HUES6 (cell line): ENCODE results near the gene CAMK1D.
"Not testable (repeated sequence)": the region's sequence is repeated elsewhere in the genome, so short reads cannot be mapped to it uniquely, and the experiment has no call there.

ENCODE experiments used
- H3K27ac ChIP-seq: 2 replicates; pipeline ENCODE4 v1.7.0; 2013; ENCODE audit warnings: low read depth, mild to moderate bottlenecking, low read length, inconsistent platforms
- H3K27me3 ChIP-seq: 2 replicates; pipeline ENCODE4 v1.6.1; 2013; ENCODE audit warnings: low read length; ENCODE audit not compliant: control insufficient read depth, insufficient read depth
- H3K36me3 ChIP-seq: 2 replicates; pipeline ENCODE4 v1.6.1; 2013; ENCODE audit warnings: low read length; ENCODE audit not compliant: control insufficient read depth, insufficient read depth
- H3K4me1 ChIP-seq: 2 replicates; pipeline ENCODE4 v1.6.1; 2013; ENCODE audit warnings: low read length; ENCODE audit not compliant: control insufficient read depth, insufficient read depth
- H3K4me3 ChIP-seq: 2 replicates; pipeline ENCODE4 v1.5.1; 2013; ENCODE audit warnings: low read depth, low read length
- H3K9ac ChIP-seq: one replicate; pipeline ENCODE4 v1.6.1; 2013; ENCODE audit warnings: mild to moderate bottlenecking, low read length
- H3K9me3 ChIP-seq: 2 replicates; pipeline ENCODE4 v1.6.1; 2013; ENCODE audit warnings: low read depth, low read length; ENCODE audit not compliant: control insufficient read depth, insufficient read depth

Gene CAMK1D

GRCh38 chr10:12487366-12487765, 138.0 kb downstream of the CAMK1D start:
- Histone ChIP-seq H3K4me1 (peaks cover 19% of the 10 kb centered on the region), H3K27me3 (no peaks in the 10 kb centered on the region), H3K36me3 (no peaks in the 10 kb centered on the region), H3K27ac (no peak overlapping the region), H3K4me3 (no peak overlapping the region), H3K9me3 (0 out of 2 replicates have a peak, but pooled peaks cover 5% of the 10 kb centered on the region), H3K9ac (no peak overlapping the region)

GRCh38 chr10:12488626-12489025, 139.3 kb downstream of the CAMK1D start:
- H3K27ac ChIP-seq: no peak overlapping the region
- no peaks in the 10 kb centered on the region for H3K36me3 ChIP-seq
- no peaks in the 10 kb centered on the region for H3K27me3 ChIP-seq
- H3K4me1 ChIP-seq: peaks cover 11% of the 10 kb centered on the region
- no peak overlapping the region for H3K9ac ChIP-seq
- 0 out of 2 replicates have a peak, but pooled peaks cover 5% of the 10 kb centered on the region for H3K9me3 ChIP-seq
- no peak overlapping the region for H3K4me3 ChIP-seq

DNA sequence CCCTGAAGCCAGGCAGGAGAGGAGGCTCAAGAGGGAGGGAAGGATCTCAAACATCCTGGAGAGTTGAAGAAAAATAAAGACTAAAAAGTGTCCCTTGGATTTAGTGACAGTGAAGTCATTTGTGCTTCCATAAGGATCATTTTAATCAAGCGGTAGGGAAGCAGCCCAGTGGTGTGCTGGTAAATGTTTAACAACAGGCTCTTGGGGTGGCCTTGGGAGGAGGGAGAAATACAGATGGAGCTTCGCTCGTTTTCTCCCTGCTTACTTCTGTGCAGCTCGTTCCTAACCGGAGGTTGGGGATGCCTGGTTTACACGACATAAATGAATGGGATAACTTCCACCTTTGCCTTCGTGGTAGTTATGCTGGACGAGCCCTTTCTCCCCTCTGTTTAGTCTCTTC, 140.0 kb downstream of the CAMK1D start:
- no peaks in the 10 kb centered on the region for H3K36me3 ChIP-seq
- H3K4me1 ChIP-seq: peaks cover 11% of the 10 kb centered on the region
- H3K9ac ChIP-seq: no peak overlapping the region
- H3K4me3 ChIP-seq: no peak overlapping the region
- 0 out of 2 replicates have a peak, but pooled peaks cover 5% of the 10 kb centered on the region for H3K9me3 ChIP-seq
- H3K27me3 ChIP-seq: no peaks in the 10 kb centered on the region
- H3K27ac ChIP-seq: no peak overlapping the region

DNA sequence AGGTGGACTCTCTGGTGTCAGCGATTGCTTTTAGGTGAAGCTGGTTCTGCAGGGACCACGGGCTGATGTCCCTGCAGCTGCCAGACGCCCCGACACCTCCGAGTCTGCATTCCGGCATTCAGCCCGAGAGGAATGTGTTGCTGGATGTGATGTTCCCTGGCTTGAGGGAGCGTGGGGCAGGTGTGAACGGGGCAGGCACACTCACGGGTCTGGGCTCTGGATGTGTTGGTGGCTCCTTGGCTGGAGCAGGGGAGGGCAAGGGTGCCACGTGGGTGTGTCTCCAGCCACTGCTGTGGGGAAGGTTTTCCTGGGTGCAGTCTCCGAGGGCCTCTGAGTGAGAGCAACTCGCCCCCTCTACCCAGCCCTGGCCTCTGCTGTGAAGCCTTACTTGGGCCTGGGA, 140.5 kb downstream of the CAMK1D start:
- Histone ChIP-seq H3K27ac (no peak overlapping the region), H3K4me3 (no peak overlapping the region), H3K9me3 (0 out of 2 replicates have a peak, but pooled peaks cover 5% of the 10 kb centered on the region), H3K36me3 (no peaks in the 10 kb centered on the region), H3K4me1 (peaks cover 9% of the 10 kb centered on the region), H3K9ac (no peak overlapping the region), H3K27me3 (no peaks in the 10 kb centered on the region)

DNA sequence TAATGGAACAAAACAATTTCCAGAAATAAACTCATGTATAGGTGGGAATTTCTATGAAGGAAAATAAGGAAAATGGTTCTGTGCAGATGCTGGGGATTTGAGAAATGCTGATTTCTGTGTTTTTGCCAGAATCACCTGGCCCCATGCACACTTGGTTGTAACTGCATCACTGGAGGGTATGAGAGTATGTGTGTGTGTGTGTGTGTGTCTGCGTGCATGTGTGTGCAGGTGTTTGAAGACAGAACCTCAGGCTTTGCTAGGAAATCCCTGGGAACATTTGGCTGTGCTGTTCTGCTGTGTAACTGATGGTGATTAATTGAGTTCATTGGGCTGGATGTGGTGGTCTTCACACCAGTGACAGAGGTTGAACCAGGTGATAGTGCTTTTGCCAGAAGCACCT, 141.6 kb downstream of the CAMK1D start:
- Histone ChIP-seq H3K9ac (no peak overlapping the region), H3K27me3 (no peaks in the 10 kb centered on the region), H3K4me1 (no peaks in the 10 kb centered on the region; the same call in 1 of the 2 replicates), H3K9me3 (0 out of 2 replicates have a peak, but pooled peaks cover 5% of the 10 kb centered on the region), H3K36me3 (no peaks in the 10 kb centered on the region), H3K27ac (no peak overlapping the region), H3K4me3 (no peak overlapping the region)

DNA sequence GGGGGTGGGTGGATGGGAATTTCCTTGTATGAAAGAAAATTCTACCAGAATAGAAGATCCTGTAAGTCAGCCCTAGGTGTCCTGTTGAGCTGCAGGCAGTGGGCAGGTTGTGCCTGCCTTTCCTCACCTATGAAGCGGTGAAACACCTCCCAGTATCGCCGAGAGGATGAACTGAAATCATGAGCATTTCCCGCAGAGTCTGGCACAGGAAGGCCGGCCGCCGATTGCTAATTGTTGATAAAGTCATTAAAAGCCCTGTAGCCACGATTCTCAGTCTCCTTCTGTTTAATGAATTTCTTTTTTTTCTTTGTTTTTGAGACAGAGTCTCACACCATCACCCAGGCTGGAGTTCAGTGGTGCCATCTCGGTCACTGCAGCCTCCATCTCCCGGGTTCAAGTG, 142.1 kb downstream of the CAMK1D start:
- H3K36me3 ChIP-seq: no peaks in the 10 kb centered on the region
- no peaks in the 10 kb centered on the region for H3K27me3 ChIP-seq
- H3K9ac ChIP-seq: no peak overlapping the region
- H3K27ac ChIP-seq: no peak overlapping the region
- H3K9me3 ChIP-seq: 0 out of 2 replicates have a peak, but pooled peaks cover 5% of the 10 kb centered on the region
- no peaks in the 10 kb centered on the region; the same call in 1 of the 2 replicates for H3K4me1 ChIP-seq
- no peak overlapping the region for H3K4me3 ChIP-seq

DNA sequence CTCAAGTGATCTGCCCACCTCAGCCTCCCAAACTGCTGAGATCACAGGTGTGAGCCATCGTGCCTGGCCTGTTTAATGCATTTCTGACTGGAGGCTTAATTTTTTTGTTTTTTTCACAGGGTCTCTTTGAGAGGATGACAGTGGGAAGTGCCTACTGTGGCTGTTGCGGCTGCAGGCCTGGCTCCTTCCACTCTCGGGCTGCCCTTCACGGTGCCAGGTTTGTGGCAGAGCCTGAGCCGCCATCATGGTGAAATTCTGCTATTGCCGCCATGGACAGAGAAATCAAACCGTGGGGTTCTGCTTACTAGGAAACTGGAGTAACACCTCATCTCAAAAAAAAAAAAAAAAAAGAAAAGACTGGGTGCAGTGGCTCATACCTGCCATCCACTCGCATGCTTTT, 142.7 kb downstream of the CAMK1D start:
- Histone ChIP-seq H3K4me3 (no peak overlapping the region), H3K4me1 (no peaks in the 10 kb centered on the region; the same call in 1 of the 2 replicates), H3K27me3 (no peaks in the 10 kb centered on the region), H3K9me3 (0 out of 2 replicates have a peak, but pooled peaks cover 5% of the 10 kb centered on the region), H3K36me3 (no peaks in the 10 kb centered on the region), H3K27ac (no peak overlapping the region), H3K9ac (no peak overlapping the region)

GRCh38 chr10:12497046-12497445, 147.7 kb downstream of the CAMK1D start:
- H3K4me3 ChIP-seq, H3K27me3 ChIP-seq, H3K36me3 ChIP-seq, H3K27ac ChIP-seq, H3K9ac ChIP-seq, H3K9me3 ChIP-seq: not testable (repeated sequence)
- H3K4me1 ChIP-seq: peaks cover 25% of the 10 kb centered on the region

DNA sequence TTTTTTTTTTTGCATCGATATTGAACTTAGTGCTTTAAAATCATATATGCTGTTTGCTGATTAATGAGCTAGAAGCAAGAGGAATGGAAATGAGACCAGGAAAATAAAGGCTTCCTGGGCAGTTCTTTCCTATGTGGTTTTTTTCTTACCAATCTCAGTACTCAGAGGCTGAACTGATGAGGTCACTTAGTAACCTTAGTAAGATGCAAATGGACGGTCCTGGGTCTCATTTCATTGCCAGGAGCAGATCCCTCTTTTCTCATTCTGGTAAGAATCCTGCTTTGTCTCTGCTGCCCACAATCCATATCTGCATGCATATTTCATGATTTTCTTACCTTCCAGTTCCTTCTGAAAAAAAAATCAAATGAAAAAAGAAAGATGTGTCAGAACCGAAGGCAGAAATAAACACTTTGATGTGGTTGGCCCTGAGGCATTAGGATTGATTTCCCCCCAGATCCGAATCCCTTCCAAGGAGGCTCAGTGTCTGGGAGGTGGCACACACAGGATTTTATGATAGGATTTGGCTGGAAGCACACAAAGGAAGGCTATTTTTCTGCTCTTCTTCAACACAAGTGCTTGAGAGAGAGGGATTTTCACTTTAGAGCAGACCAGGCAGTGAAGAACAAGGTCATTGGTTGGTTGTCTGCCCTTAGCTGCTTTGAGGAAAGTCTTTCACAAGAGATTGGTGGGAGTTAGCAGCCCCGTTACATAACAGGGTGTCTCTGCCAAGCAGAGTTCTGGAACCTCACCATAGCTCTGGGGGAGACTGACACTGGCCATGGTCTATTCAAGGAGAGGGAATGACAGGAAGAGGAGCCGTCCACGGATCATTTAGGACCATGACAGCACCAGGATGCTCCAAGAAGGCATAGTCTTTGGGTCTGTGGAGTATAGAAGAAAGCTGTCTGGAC, 150.0 kb downstream of the CAMK1D start:
- 0 out of 2 replicates have a peak, but pooled peaks cover 3% of the 10 kb centered on the region for H3K9me3 ChIP-seq
- H3K27me3 ChIP-seq: no peaks in the 10 kb centered on the region
- no peak overlapping the region for H3K4me3 ChIP-seq
- peaks cover 25% of the 10 kb centered on the region for H3K4me1 ChIP-seq
- H3K9ac ChIP-seq: no peak overlapping the region
- no peaks in the 10 kb centered on the region for H3K36me3 ChIP-seq
- H3K27ac ChIP-seq: no peak overlapping the region

- Histone ChIP-seq H3K4me1 (peaks cover 25% of the 10 kb centered on the region), H3K4me3 (no peak overlapping the region), H3K36me3 (no peaks in the 10 kb centered on the region), H3K9ac (no peak overlapping the region), H3K27ac (no peak overlapping the region), H3K9me3 (0 out of 2 replicates have a peak, but pooled peaks cover 3% of the 10 kb centered on the region), H3K27me3 (no peaks in the 10 kb centered on the region)
These were observed 151.3 kb downstream of the CAMK1D start for GRCh38 chr10:12500381-12501303.
